Spleen (tissue), 11 donors: ENCODE measurements around the gene NAGA. TPM values are rescaled to one million over a fixed set of nuclear protein-coding genes. Genes with fewer than 3 reads are reported as not detected.

Experiments used
- DNase-seq: peaks from one replicate; pipeline ENCODE4 v3.0.0-alpha.2; 2020
- H3K27ac ChIP-seq, 8 donors: fragments of 200-600 bp; sonication (generic) in 7 of 8; 1 replicate in 4 of 8; 2 replicates in 4 of 8; pipeline versions ENCODE4 v1.5.0 to v1.8.0; 2016 to 2021; ENCODE audit warnings: inconsistent platforms in 4 of 8, mild to moderate bottlenecking in 4 of 8, moderate library complexity in 1 of 8
- H3K27me3 ChIP-seq, 7 donors: fragments of 200-600 bp; sonication (generic) in 6 of 7; replicated peaks in 1 of 7; 1 replicate in 4 of 7; 2 replicates in 3 of 7; pipeline versions ENCODE4 v1.5.0 to v1.8.0; 2016 to 2021; ENCODE audit warnings: inconsistent platforms in 3 of 7, mild to moderate bottlenecking in 1 of 7
- H3K36me3 ChIP-seq, 6 donors: fragments of 200-600 bp; sonication (generic) in 5 of 6; 1 replicate in 4 of 6; 2 replicates in 2 of 6; pipeline versions ENCODE4 v1.5.0 to v1.8.0; 2016 to 2021; ENCODE audit warnings: inconsistent platforms in 2 of 6
- H3K4me1 ChIP-seq, 6 donors: fragments of 200-600 bp; sonication (generic) in 5 of 6; 1 replicate in 3 of 6; 2 replicates in 3 of 6; pipeline versions ENCODE4 v1.5.0 to v1.8.0; 2016 to 2021; ENCODE audit warnings: inconsistent platforms in 3 of 6
- H3K4me3 ChIP-seq, 8 donors: fragments of 200-600 bp; sonication (generic) in 7 of 8; 1 replicate in 4 of 8; 2 replicates in 4 of 8; pipeline versions ENCODE4 v1.5.0 to v1.8.0; 2016 to 2021; ENCODE audit warnings: inconsistent platforms in 4 of 8, mild to moderate bottlenecking in 4 of 8, moderate library complexity in 2 of 8
- H3K9me3 ChIP-seq, 8 donors: fragments of 200-600 bp; sonication (generic) in 7 of 8; 1 replicate in 4 of 8; 2 replicates in 4 of 8; pipeline versions ENCODE4 v1.5.0 to v1.8.0; 2016 to 2021; ENCODE audit warnings: inconsistent platforms in 4 of 8
- CTCF ChIP-seq, 11 experiments: fragments of 200-600 bp in 7 of 11; fragments of 450-650 bp in 4 of 11; sonication (generic) in 4 of 11; IDR thresholded peaks in 8 of 11; conservative IDR thresholded peaks in 3 of 11; 1 replicate in 7 of 11; 2 replicates in 4 of 11; pipeline versions ENCODE4 v1.4.0 to v1.8.0; 2016 to 2021; ENCODE audit warnings: antibody characterized with exemption in 11 of 11, inconsistent platforms in 4 of 11, mild to moderate bottlenecking in 1 of 11
- POLR2A ChIP-seq, 3 donors: fragments of 450-650 bp; IDR thresholded peaks; one replicate each; pipeline ENCODE4 v1.5.1; 2017; ENCODE audit warnings: antibody characterized with exemption in 3 of 3, mild to moderate bottlenecking in 1 of 3
- POLR2AphosphoS5 ChIP-seq, 3 donors: sonication (generic); formaldehyde crosslinking; IDR thresholded peaks; one replicate each; pipeline ENCODE4 v1.5.1; 2017; ENCODE audit warnings: antibody characterized with exemption in 3 of 3
- WGBS, 5 donors: extraction: QIAGEN DNeasy Blood & Tissue Kit in 3 of 5; methylation state at CpG; one replicate each; pipeline versions ENCODE4 v1.1.5 to v1.1.7; 2013 to 2018; 5-methylcytosine and 5-hydroxymethylcytosine counted together
- intact Hi-C: fragments of 100-400 bp; cut with DNase I; formaldehyde crosslinking; loops from one replicate; pipeline ENCODE4 v1.15.0; 2023; ENCODE audit warnings: low total_unique reads
- polyA plus RNA-seq, 3 donors: library from polyadenylated mRNA; stranded (reverse); fragments of 200-250 nt; gene quantifications; one replicate each; pipeline ENCODE4 v1.2.1, GENCODE V29; 2013
- total RNA-seq, 7 donors: library from RNA; depleted of rRNA in 3 of 7; stranded (reverse); fragments of >200 nt in 3 of 7; fragmentation: NEBNext Ultra II Directional in 4 of 7; extraction: Animal tissue kit (Norgen Biotek cat#: 25700) in 4 of 7; gene quantifications; one replicate each; pipeline versions ENCODE4 v1.1.0 to v1.2.1, GENCODE V29; 2016 to 2021
- donor health status: healthy with polysubstance abuse.
- donor health status: DM: no; HTN: no; CAD: no; lungs with moderate emphysema.
- donor health status: DM: no; HTN: no; CAD: no.
- donor health status: Bipolar disorder and iron deficiency.
- donor health status: healthy.
- donor health status: DM: no; HTN: no; CAD: no.
- donor health status: DM: yes; HTN: yes; CAD: no.

The NAGA gene
- total and polyA plus RNA-seq, 10 donors = 7.0 to 60.2 (median 27.2) TPM

DNA sequence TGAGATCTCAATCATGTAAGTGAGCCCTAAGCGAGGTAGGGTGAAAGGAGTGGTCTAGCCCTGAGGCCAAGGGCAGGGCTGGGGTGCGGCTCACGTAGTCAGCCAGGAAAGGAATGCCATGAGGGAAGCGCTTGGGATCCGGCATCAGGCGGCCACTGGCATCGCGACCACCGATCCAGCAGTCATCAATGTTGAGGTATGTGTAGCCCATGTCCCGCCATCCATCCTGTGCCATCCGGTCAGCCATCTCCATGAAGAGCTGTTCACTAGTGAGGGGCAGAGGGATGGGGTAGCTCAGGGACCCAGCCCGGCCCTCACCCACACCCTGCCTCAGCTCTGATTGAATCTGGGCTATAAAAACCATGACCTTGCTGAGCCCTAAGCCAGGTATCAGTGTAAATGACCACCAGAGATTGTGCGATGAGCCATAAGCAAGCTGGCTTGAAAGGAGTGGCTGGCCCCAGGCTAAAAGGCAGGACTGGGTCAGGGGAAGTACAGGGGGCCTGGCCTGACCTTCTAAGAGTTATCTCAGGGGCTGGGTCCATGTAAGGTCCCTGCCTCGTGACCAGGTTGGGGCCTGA lies 2.9 kb downstream of the NAGA start:
- no peaks in the 10 kb centered on the region for H3K27me3 ChIP-seq
- peaks cover 0 to 58% (median 38%) of the 10 kb centered on the region in 6 donors for H3K36me3 ChIP-seq
- H3K4me1 ChIP-seq = peaks cover 13 to 45% (median 26%) of the 10 kb centered on the region in 6 donors
- no peaks in the 10 kb centered on the region for H3K9me3 ChIP-seq
- intact Hi-C loops = no loop called here
- peak; percentile 62 for DNase-seq
- 86 to 93% (median 90%) methylated on average over 11 to 14 of the region's 14 CpGs for WGBS, 5 donors
- H3K27ac ChIP-seq = no peak overlapping the region
- no peak for TF ChIP-seq POLR2AphosphoS5 (IDR thresholded peaks at IDR 0.05)
- no peak for TF ChIP-seq CTCF (IDR thresholded peaks at IDR 0.05 in 8 of 11, conservative IDR thresholded peaks at IDR 0.05 in 3 of 11)
- TF ChIP-seq POLR2A (IDR thresholded peaks at IDR 0.05) = no peak
- H3K4me3 ChIP-seq = no peak overlapping the region

DNA sequence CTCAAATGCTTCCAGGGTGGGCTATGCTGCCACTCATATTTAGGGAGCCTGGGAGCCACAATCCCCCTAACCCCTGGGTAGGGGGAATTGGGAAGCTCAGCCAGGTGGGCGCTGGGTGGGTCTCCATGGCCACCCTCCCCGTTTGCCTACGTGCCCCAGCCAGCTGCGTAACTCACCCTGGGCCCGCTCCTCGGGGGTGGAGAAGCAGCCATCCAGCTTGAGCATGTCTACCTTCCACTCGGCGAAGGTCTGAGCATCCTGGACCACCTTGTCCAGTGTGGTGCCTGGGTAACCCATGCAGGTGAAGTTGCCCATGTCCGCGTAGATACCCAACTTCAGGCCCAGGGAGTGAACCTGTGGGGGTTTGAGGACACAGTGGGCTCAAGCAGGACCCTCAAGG lies 3.7 kb downstream of the NAGA start:
- 89 to 100% (median 97%) methylated on average over 2 to 10 of the region's 10 CpGs for WGBS, 5 donors
- Histone ChIP-seq H3K27ac (no peak overlapping the region), H3K4me3 (no peak overlapping the region), H3K36me3 (peaks cover 0 to 66% (median 46%) of the 10 kb centered on the region in 6 donors), H3K9me3 (no peaks in the 10 kb centered on the region), H3K4me1 (peaks cover 13 to 38% (median 25%) of the 10 kb centered on the region in 6 donors), H3K27me3 (no peaks in the 10 kb centered on the region)
- TF ChIP-seq POLR2A (IDR thresholded peaks at IDR 0.05) = no peak
- TF ChIP-seq POLR2AphosphoS5 (IDR thresholded peaks at IDR 0.05) = no peak
- no peak for TF ChIP-seq CTCF (IDR thresholded peaks at IDR 0.05 in 8 of 11, conservative IDR thresholded peaks at IDR 0.05 in 3 of 11)
- peak; percentile 66 for DNase-seq
- intact Hi-C loops = no loop called here

GRCh38 chr22:42066126-42066761 lies 4.4 kb downstream of the NAGA start:
- Histone ChIP-seq H3K36me3 (peaks cover 0 to 73% (median 52%) of the 10 kb centered on the region in 6 donors), H3K4me1 (peaks cover 10 to 31% (median 18%) of the 10 kb centered on the region in 6 donors), H3K9me3 (no peaks in the 10 kb centered on the region), H3K4me3 (no peak overlapping the region), H3K27me3 (no peaks in the 10 kb centered on the region), H3K27ac (no peak overlapping the region)
- intact Hi-C loops = no loop called here
- 94 to 99% (median 96%) methylated on average over 7 of the region's 7 CpGs for WGBS, 5 donors
- peak; percentile 63 for DNase-seq
- TF ChIP-seq POLR2AphosphoS5 (IDR thresholded peaks at IDR 0.05) = no peak
- TF ChIP-seq CTCF (IDR thresholded peaks at IDR 0.05 in 8 of 11, conservative IDR thresholded peaks at IDR 0.05 in 3 of 11) = no peak
- TF ChIP-seq POLR2A (IDR thresholded peaks at IDR 0.05) = no peak

GRCh38 chr22:42065438-42066125 lies 5.0 kb downstream of the NAGA start:
- Histone ChIP-seq H3K27me3 (no peaks in the 10 kb centered on the region), H3K9me3 (no peaks in the 10 kb centered on the region), H3K4me1 (peaks cover 6 to 26% (median 13%) of the 10 kb centered on the region in 6 donors), H3K36me3 (peaks cover 2 to 80% (median 58%) of the 10 kb centered on the region in 6 donors), H3K27ac (no peak overlapping the region), H3K4me3 (no peak overlapping the region)
- no peak for TF ChIP-seq POLR2AphosphoS5 (IDR thresholded peaks at IDR 0.05)
- no peak for TF ChIP-seq CTCF (IDR thresholded peaks at IDR 0.05 in 8 of 11, conservative IDR thresholded peaks at IDR 0.05 in 3 of 11)
- TF ChIP-seq POLR2A (IDR thresholded peaks at IDR 0.05) = no peak
- 84 to 94% (median 87%) methylated on average over 11 to 13 of the region's 13 CpGs for WGBS, 5 donors
- DNase-seq = peak; percentile 43
- intact Hi-C loops = no loop called here
